Measurements from ENCODE around the gene FEV. TPM values are rescaled to one million over a fixed set of nuclear protein-coding genes. Genes with fewer than 3 reads are reported as not detected.

FEV gene
- total RNA-seq, 1 donor from 2014 or later, result 0.56 TPM

- Mint-ChIP-seq H3K9me3 (ENCODE audit: unreplicated experiment) (no peaks in the 10 kb centered on the region), H3K4me3 (ENCODE audit: unreplicated experiment) (no peak overlapping the region), H3K4me1 (ENCODE audit: unreplicated experiment) (no peaks in the 10 kb centered on the region), H3K36me3 (ENCODE audit: low read depth, unreplicated experiment) (no peaks in the 10 kb centered on the region), H3K27ac (ENCODE audit: unreplicated experiment) (no peak overlapping the region), H3K27me3 (ENCODE audit: unreplicated experiment) (peaks cover 17% of the 10 kb centered on the region)
- DNase-seq (ENCODE audit: low spot score), result no peak
- TF ChIP-seq, protein P1, sequence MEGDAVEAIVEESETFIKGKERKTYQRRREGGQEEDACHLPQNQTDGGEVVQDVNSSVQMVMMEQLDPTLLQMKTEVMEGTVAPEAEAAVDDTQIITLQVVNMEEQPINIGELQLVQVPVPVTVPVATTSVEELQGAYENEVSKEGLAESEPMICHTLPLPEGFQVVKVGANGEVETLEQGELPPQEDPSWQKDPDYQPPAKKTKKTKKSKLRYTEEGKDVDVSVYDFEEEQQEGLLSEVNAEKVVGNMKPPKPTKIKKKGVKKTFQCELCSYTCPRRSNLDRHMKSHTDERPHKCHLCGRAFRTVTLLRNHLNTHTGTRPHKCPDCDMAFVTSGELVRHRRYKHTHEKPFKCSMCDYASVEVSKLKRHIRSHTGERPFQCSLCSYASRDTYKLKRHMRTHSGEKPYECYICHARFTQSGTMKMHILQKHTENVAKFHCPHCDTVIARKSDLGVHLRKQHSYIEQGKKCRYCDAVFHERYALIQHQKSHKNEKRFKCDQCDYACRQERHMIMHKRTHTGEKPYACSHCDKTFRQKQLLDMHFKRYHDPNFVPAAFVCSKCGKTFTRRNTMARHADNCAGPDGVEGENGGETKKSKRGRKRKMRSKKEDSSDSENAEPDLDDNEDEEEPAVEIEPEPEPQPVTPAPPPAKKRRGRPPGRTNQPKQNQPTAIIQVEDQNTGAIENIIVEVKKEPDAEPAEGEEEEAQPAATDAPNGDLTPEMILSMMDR (IDR thresholded peaks at IDR 0.05; ENCODE audit: unreplicated experiment), result no peak
These were observed 14.1 kb downstream of the FEV start for GRCh38 chr2:218970894-218971293.

DNA sequence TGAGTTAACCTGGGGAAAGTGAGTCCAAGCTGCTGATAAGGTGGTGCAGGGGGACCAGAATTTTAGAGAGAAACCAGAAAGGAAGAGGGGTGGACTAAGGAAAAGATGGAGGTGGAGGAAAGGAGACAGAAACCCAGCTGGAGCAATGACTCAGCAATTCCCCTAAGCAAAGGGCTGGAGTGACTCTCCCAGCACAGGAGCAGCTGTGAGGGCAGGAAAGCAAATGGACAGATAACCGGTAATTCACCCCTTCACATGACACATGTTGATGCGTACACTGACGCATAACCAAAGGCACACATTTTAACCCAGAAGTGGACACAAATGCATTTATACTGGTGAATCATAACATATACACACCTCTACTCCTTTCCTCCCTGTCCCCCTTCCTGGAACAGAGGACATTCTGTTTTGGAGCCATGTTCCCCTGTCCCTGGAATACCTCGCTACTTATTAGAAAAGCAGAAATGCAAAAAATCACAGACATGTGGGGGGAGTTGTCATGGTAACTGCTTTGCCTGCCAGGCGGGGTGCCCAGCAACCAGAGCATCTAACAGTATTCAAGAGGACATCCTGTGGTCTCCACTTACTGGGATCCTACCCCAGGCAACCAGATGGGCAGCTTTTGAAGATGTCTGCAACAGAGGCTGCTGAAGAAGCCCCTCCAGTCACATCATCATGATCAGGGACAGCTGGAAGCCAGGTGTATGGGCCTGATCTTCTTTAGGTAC is 20.8 kb downstream of the FEV start:
- Mint-ChIP-seq H3K9me3 (ENCODE audit: unreplicated experiment) (no peaks in the 10 kb centered on the region), H3K4me3 (ENCODE audit: unreplicated experiment) (no peak overlapping the region), H3K27me3 (ENCODE audit: unreplicated experiment) (peaks cover 19% of the 10 kb centered on the region), H3K4me1 (ENCODE audit: unreplicated experiment) (peaks cover 13% of the 10 kb centered on the region), H3K36me3 (ENCODE audit: low read depth, unreplicated experiment) (peaks cover 5% of the 10 kb centered on the region), H3K27ac (ENCODE audit: unreplicated experiment) (peak overlapping the region; percentile 75)
- TF ChIP-seq, protein P1 (IDR thresholded peaks at IDR 0.05; ENCODE audit: unreplicated experiment), result no peak
- DNase-seq (ENCODE audit: low spot score), result no peak

- peaks cover 24% of the 10 kb centered on the region for H3K27me3 Mint-ChIP-seq (ENCODE audit: unreplicated experiment)
- TF ChIP-seq, protein P1 (IDR thresholded peaks at IDR 0.05; ENCODE audit: unreplicated experiment), result no peak
- H3K4me1 Mint-ChIP-seq (ENCODE audit: unreplicated experiment), result peaks cover 13% of the 10 kb centered on the region
- H3K4me3 Mint-ChIP-seq (ENCODE audit: unreplicated experiment), result no peak overlapping the region
- H3K9me3 Mint-ChIP-seq (ENCODE audit: unreplicated experiment), result no peaks in the 10 kb centered on the region
- DNase-seq (ENCODE audit: low spot score), result no peak
- peak overlapping the region; percentile 75 for H3K27ac Mint-ChIP-seq (ENCODE audit: unreplicated experiment)
- peaks cover 5% of the 10 kb centered on the region for H3K36me3 Mint-ChIP-seq (ENCODE audit: low read depth, unreplicated experiment)
These were observed 21.4 kb downstream of the FEV start for GRCh38 chr2:218963601-218964000.

DNA sequence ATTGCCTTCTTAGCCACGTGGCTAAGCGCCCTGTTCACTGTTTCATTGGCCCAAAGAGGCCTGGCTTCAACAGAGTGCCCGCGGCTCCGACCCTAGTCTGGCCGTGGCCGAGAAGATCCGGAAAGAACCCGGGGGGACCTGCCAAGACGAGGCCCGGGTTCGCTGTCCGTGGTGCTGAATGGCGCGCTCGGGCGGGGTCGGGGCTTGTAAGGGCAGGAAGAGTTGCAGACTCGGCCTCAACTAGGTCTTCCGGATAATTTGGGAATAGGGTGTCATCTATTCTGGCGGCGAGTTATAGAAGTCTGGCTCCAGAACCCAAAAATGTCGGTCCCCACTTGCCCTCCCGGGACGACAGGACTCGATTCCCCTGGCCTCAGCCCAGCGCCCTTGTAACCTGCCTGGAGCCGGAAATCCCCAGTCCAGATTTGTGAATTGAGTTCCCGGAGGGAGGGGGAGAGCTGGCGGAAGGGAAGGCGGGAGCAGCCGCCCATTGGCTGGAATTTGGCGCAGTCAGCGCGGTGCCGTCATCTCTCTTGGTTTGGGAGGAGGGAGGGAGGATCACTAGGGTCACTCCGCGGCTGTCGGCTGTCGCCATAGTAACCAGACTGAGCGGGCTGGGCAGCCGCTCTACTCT is 22.0 kb downstream of the FEV start:
- H3K9me3 Mint-ChIP-seq (ENCODE audit: unreplicated experiment), result no peaks in the 10 kb centered on the region
- H3K27me3 Mint-ChIP-seq (ENCODE audit: unreplicated experiment), result peaks cover 26% of the 10 kb centered on the region
- DNase-seq (ENCODE audit: low spot score), result peak; percentile 84
- peaks cover 5% of the 10 kb centered on the region for H3K36me3 Mint-ChIP-seq (ENCODE audit: low read depth, unreplicated experiment)
- H3K27ac Mint-ChIP-seq (ENCODE audit: unreplicated experiment), result peak overlapping the region; percentile 75
- peaks cover 13% of the 10 kb centered on the region for H3K4me1 Mint-ChIP-seq (ENCODE audit: unreplicated experiment)
- no peak overlapping the region for H3K4me3 Mint-ChIP-seq (ENCODE audit: unreplicated experiment)
- TF ChIP-seq, protein P1 (IDR thresholded peaks at IDR 0.05; ENCODE audit: unreplicated experiment), result no peak

All from endothelial cell (in vitro differentiated cells).